IMR-90 (cell line): ENCODE results near the gene PLA2G4B.

ENCODE experiments used
- BHLHE40 ChIP-seq: fragments of 150-350 bp; IDR thresholded peaks from 2 replicates; pipeline ENCODE4 v1.6.1; 2016; ENCODE audit warnings: mild to moderate bottlenecking, low read depth, low read length
- CEBPB ChIP-seq: IDR thresholded peaks from 2 replicates; pipeline ENCODE4 v1.6.1; 2012; ENCODE audit warnings: low read depth, low read length, improper control_type of control experiment
- CHD1 ChIP-seq: IDR thresholded peaks from 2 replicates; pipeline ENCODE4 v1.6.1; 2012; ENCODE audit warnings: low read depth, low read length, improper control_type of control experiment
- CTCF ChIP-seq: conservative IDR thresholded peaks from 2 replicates; pipeline ENCODE4 v1.5.1; 2012; ENCODE audit warnings: mild to moderate bottlenecking, low read depth, low read length, improper control_type of control experiment
- ELK1 ChIP-seq: fragments of 150-350 bp; IDR thresholded peaks from 2 replicates; pipeline ENCODE4 v1.6.1; 2016; ENCODE audit warnings: low read depth, mild to moderate bottlenecking, low read length, moderate library complexity, borderline replicate concordance
- FOS ChIP-seq: fragments of 150-350 bp; IDR thresholded peaks from 2 replicates; pipeline ENCODE4 v1.6.1; 2016; ENCODE audit warnings: low read depth, low read length
- MAFK ChIP-seq: IDR thresholded peaks from 2 replicates; pipeline ENCODE4 v1.6.1; 2012; ENCODE audit warnings: low read depth, low read length, improper control_type of control experiment
- MAZ ChIP-seq: IDR thresholded peaks from 2 replicates; pipeline ENCODE4 v1.6.1; 2012; ENCODE audit warnings: low read depth, mild to moderate bottlenecking, low read length, improper control_type of control experiment, moderate library complexity, borderline replicate concordance
- MXI1 ChIP-seq: IDR thresholded peaks from 2 replicates; pipeline ENCODE4 v1.6.1; 2012; ENCODE audit warnings: low read depth, mild to moderate bottlenecking, low read length, moderate library complexity, borderline replicate concordance
- POLR2A ChIP-seq: IDR thresholded peaks from 2 replicates; pipeline ENCODE4 v1.6.1; 2012; ENCODE audit warnings: mild to moderate bottlenecking, low read depth, low read length
- RCOR1 ChIP-seq: IDR thresholded peaks from 2 replicates; pipeline ENCODE4 v1.6.1; 2012; ENCODE audit warnings: mild to moderate bottlenecking, low read length, improper control_type of control experiment; ENCODE audit not compliant: insufficient replicate concordance
- RFX5 ChIP-seq: IDR thresholded peaks from 2 replicates; pipeline ENCODE4 v1.8.0; 2012; ENCODE audit warnings: low read depth, mild to moderate bottlenecking, low read length, moderate library complexity
- SMC3 ChIP-seq: fragments of 150-350 bp; IDR thresholded peaks from 2 replicates; pipeline ENCODE4 v1.6.1; 2016; ENCODE audit warnings: low read depth, mild to moderate bottlenecking, antibody characterized with exemption, low read length, moderate library complexity
- USF2 ChIP-seq: fragments of 150-350 bp; IDR thresholded peaks from 2 replicates; pipeline ENCODE4 v1.6.1; 2017; ENCODE audit warnings: mild to moderate bottlenecking, antibody characterized with exemption, low read length, low read depth

GRCh38 chr15:41872166-41872747 lies 33.6 kb downstream of the PLA2G4B start:
- TF ChIP-seq MXI1 (no peak), POLR2A (no peak), RFX5 (no peak), CTCF (no peak), MAZ (no peak), USF2 (no peak), ELK1 (no peak), FOS (no peak), RCOR1 (no peak), BHLHE40 (no peak), CEBPB (no peak), SMC3 (no peak), CHD1 (no peak), MAFK (no peak)
